Stimulated activated CD8-positive, alpha-beta memory T cell treated with anti-CD3 and anti-CD28 coated beads, Interleukin-15, amount 100 ng/mL, for 4 hours (primary cell): ENCODE measurements around the gene ANKAR.
"Not testable (repeated sequence)": the region's sequence is repeated elsewhere in the genome, so short reads cannot be mapped to it uniquely, and the experiment has no call there.

ENCODE experiments used
- DNase-seq, 2 donors: peaks; one replicate each; pipeline ENCODE4 v3.0.0-alpha.2; 2020; ENCODE audit warnings: low read depth in 2 of 2

The ANKAR gene

DNA sequence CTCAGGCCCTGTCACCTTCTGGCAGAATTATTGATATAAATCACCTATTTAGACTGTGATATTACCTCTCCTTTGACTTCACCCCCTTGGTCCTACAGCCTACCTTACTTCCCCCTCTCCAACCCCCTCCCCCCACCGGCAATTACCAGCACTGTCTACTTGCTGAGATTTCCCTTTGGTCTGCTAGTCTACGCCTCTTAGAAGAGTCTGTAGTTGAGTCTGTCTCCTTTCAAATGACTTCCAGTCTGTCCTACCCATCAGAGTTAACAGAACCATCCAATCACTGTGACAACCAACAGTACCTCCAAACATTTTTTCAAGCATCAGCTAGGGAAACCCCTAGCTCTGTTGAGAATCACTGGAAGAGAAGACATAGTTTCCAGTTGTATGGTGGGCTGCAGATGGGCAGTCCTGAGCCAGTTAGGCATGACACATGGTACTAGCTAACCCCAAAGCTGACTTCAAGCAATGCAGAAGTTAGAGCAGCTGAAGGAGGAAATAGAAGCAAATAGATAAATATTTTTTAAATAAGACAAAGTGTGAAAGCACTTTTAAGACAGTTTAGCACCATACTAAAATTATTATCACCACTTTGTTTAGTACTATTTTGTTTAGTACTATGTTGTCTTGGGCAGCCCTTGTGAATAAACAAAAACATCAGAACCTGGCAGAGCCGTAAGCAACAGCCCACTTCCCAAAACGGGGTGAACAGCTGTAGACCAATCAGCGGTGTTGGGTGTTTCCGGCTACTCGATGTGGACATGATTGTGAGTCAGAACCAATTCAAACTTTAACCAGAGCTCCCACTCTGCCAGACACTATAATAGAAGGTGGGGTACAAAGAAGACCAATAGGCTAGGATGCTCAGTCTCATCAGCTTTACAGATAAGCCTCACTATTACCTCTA lies 15.9 kb upstream of the ANKAR start:
- DNase-seq, result no peak

- DNase-seq, result no peak
Observed at GRCh38 chr2:189659734-189660133, 14.7 kb upstream of the ANKAR start.

GRCh38 chr2:189660803-189661147 lies 13.7 kb upstream of the ANKAR start:
- DNase-seq, result no peak

- peak; percentile 97 to 98 for DNase-seq
Observed at GRCh38 chr2:189661148-189661956, 13.1 kb upstream of the ANKAR start, which contains the start of gene ASNSD1. TSS of gene ASNSD1 (plus strand) at chr2:189661459. CDS start at chr2:189666133, 4,674 bp downstream.

DNA sequence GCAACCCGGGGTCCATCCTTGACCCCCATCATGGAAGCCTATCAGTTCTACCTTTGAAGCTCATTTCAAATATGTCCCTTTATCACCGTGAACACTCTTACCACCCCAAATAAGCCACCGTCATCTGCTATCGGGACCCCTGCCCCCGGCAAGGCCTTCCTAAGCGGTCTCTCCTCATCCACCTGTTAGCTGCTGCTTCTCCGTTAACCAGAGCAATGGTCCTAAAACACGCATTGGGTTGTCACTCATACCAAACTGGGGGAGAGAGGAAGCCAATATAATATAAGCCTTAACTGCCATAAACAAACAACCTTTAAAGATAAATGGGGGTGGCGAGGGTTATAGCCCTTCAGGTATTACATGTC lies 12.5 kb upstream of the ANKAR start:
- no peak for DNase-seq

DNA sequence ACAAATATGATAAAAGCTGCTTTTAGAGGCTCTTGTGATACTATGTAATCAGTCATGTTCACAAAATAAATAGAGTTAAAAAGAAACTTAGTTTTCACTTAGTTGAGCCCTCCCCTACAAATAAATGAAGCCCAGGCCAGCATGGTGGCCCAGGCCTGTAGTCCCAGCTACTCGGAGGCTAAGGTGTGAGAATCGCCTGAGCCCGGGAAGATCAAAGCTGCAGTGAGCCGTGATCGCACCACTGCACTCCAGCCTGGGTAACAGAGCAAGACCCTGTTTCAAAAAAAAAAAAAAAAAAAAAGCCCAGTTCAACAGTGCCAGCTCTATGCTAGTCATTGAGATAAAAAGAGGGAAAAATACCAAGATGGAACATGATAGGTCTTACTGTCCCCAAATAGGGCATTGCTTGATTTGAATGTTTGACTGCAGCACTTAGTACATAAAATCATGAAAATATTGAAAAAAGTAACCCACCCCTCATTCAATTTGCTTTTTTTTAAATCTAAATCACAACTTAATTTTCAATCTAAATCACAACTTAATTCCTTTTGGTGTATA lies 11.7 kb upstream of the ANKAR start:
- DNase-seq, result no peak

- DNase-seq, result not testable (repeated sequence)
Observed at GRCh38 chr2:189663319-189663718, 11.2 kb upstream of the ANKAR start.

DNA sequence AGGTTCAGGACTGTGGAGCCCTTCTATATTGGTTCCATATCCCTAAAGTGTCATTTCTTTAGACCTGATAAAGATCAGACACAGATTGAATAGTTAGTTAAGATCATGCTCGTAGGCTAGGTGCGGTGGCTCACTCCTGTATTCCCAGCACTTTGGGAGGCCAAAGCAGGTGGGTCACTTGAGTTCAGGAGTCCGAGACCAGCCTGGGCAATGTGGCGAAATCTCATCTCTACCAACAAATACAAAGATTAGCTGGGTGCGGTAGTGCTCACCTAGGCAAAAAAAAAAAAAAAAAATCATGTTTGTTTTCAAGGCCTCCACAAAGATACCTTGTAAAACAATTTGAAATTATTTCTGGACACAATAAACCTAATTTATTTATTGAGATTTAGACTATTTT lies 4.6 kb upstream of the ANKAR start:
- no peak for DNase-seq

DNA sequence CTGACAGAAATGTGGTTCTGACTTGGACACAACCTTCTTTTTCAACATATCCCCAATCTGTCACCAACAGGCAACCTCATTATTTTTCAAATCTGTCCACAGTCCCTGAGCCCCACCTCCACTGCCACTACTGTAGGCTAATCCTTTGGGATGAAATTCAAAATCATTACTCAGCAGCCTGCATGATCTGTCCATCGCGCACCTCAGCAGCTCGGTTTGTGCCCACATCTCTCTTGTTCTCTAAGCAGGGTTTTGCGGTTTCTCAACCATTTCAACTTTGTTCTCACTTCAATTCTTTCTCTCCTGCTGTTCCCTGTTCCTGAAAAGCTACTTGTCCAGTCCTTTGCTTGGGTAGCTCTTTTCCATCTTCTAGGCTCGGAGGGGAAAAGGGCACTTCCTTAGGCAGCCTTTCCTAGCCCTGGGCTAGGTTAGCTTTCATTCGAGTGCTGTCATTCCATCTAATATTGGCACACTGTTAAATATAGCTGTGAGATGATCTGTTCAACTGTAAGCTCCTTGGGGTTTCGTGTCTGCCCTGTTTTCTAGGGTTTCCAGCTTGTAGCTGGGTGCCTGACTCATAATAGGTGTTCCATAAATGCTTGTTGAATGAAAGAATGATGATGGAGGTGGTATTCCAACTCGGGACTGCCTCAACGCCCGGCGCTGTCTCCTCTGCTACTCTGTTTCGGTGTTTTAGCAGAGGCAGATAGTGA lies 653 bp upstream of the ANKAR start:
- no peak for DNase-seq

DNA sequence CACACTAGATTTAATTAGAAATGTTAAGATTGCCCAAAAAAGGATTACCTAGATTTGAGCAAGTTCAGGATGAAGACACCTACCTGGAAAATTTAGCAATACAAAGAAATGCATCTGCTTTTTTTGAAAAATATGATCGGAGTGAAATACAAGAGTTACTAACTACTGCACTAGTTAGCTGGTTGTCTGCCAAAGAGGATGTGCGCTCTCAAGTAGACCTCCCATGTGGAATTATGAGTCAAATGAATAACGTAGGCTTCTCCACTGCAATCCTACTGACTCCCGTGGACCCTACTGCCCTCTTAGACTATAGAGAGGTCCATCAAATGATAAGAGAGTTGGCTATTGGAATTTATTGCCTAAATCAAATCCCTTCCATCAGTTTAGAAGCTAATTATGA lies 2.0 kb downstream of the ANKAR start:
- DNase-seq, result no peak

GRCh38 chr2:189679226-189679625 lies 4.8 kb downstream of the ANKAR start:
- no peak for DNase-seq

- no peak for DNase-seq
Observed at GRCh38 chr2:189681203-189681602, 6.7 kb downstream of the ANKAR start.

GRCh38 chr2:189681903-189682302 lies 7.4 kb downstream of the ANKAR start:
- DNase-seq, result no peak

DNA sequence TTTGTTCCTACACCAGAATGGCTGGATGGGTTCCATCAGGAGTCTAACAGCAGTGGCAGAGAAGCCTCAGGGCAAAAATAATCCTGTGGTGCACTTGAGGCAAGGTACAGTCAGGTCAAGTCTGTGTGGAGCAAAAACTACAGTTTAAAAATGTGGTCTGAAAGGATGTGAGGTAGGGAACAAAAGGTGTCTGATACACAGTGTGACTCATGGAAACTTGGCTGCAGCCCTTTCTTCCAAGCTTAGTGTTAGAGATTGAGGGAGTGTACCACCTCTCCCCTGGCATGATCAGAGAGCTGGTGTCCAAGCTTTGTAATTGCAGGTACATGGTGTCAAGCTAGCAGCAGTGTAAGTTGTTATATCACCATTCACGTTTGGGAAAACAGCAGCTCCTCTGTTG lies 8.9 kb downstream of the ANKAR start:
- no peak for DNase-seq

- DNase-seq, result no peak
Observed at GRCh38 chr2:189684811-189685210, 10.3 kb downstream of the ANKAR start.

- no peak for DNase-seq
Observed at GRCh38 chr2:189685540-189686229, 11.2 kb downstream of the ANKAR start.

DNA sequence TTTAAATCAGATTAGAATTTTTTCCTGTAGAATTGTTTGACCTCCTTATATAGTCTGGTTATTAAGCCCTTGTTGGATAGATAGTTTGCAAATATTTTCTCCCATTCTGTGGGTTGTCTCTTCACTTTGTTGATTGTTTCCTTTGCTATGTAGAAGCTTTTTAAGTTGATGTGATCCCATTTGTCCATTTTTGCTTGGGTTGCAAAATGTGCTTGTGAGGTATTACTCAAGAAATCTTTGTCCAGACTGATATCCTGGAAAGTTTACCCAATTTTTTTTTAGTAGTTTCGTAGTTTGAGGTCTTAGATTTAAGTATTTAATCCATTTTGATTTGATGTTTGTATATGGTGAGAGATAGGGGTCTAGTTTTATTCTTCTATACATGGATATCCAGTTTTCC lies 13.3 kb downstream of the ANKAR start:
- not testable (repeated sequence) for DNase-seq

- no peak for DNase-seq
Observed at GRCh38 chr2:189696223-189696622, 21.8 kb downstream of the ANKAR start.

DNA sequence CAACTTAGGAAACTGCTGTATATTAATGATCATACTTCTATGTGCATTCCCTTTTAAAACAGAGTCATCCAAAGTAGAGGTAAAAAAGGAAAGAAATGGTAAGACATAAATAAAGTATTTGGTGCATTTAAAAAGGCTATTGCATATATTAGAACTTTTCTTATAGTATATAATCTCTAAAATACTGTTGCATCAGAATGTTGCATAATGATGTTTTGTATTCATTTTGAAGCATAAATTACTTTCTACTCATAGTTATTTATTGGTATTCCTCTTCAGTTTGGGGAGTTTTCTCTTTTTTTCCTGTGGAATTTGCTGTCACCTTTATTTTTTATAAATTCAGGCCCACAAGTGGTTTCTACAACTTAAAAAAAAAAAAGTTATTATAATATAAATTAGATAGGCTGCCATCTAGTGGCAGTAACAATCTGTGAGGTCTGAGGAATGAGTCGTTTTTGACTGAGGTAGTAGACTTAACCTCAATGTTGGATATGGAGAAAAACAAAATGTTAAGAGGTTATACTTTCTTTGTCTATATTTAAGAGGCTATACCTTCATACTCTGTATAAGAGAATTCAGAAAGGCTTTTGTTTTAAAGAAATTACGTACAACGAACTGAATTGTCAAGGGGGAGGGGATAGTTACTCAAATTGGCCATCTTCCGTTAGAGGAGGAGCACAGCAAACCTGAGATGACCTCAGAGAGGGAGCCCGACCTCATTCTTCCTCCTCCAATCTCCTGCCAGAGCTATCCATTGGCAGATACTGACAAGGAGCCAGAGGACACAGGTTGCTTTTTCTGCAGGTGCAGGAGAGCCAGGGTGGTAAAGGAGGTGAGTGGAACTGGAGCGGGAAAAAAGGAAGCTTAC lies 23.8 kb downstream of the ANKAR start:
- DNase-seq, result peak in 1 of 2 donors; percentile 10

- no peak for DNase-seq
Observed at GRCh38 chr2:189700681-189701080, 26.2 kb downstream of the ANKAR start.
